Duodenal mucosa (tissue), 2 donors: Measurements from ENCODE around the gene RHD.
"Not testable (repeated sequence)": the region's sequence is repeated elsewhere in the genome, so short reads cannot be mapped to it uniquely, and the experiment has no call there.

Experiments used
- H3K27ac ChIP-seq: one replicate; pipeline ENCODE4 v1.7.0; 2013; ENCODE audit warnings: low read depth, low read length
- H3K27me3 ChIP-seq, 2 donors: one replicate each; pipeline ENCODE4 v1.7.0; 2013; ENCODE audit warnings: low read length in 2 of 2, control low read depth in 1 of 2; ENCODE audit not compliant: insufficient read depth in 2 of 2, control insufficient read depth in 1 of 2
- H3K36me3 ChIP-seq, 2 donors: one replicate each; pipeline ENCODE4 v1.7.0; 2013; ENCODE audit warnings: low read length in 2 of 2, control low read depth in 1 of 2; ENCODE audit not compliant: insufficient read depth in 2 of 2, control insufficient read depth in 1 of 2
- H3K4me1 ChIP-seq, 2 donors: one replicate each; pipeline ENCODE4 v1.7.0; 2013; ENCODE audit warnings: low read length in 2 of 2, control low read depth in 1 of 2; ENCODE audit not compliant: insufficient read depth in 2 of 2, control insufficient read depth in 1 of 2
- H3K4me3 ChIP-seq, 2 donors: one replicate each; pipeline ENCODE4 v1.7.0; 2013; ENCODE audit warnings: low read length in 2 of 2, low read depth in 1 of 2
- H3K9ac ChIP-seq, 2 donors: one replicate each; pipeline ENCODE4 v1.7.0; 2013; ENCODE audit warnings: low read length in 2 of 2, low read depth in 1 of 2
- H3K9me3 ChIP-seq, 2 donors: one replicate each; pipeline ENCODE4 v1.7.0; 2013; ENCODE audit warnings: low read length in 2 of 2, control low read depth in 1 of 2; ENCODE audit not compliant: control insufficient read depth in 1 of 2

RHD gene

DNA sequence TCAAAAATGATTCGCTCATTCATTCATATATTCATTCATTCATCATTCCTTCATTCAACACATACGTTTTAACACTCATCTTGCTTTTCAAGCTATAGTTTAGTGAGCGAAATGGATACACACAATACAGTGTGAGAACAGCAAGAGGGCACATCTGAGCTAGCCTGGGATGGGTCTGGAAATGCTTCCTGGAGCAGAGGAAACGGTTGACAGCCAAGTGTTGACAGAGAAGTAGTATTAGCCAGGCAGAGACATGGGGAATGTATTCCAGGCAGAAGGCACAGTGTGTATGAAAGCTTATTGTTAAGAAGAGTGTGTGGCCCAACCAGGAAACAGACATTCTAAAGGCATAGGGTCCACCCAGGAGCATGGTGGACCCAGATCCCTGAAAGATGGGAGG lies 32.6 kb downstream of the RHD start:
- not testable (repeated sequence) for H3K27me3 ChIP-seq, H3K4me1 ChIP-seq, H3K27ac ChIP-seq, H3K9ac ChIP-seq, H3K36me3 ChIP-seq, H3K9me3 ChIP-seq, H3K4me3 ChIP-seq

DNA sequence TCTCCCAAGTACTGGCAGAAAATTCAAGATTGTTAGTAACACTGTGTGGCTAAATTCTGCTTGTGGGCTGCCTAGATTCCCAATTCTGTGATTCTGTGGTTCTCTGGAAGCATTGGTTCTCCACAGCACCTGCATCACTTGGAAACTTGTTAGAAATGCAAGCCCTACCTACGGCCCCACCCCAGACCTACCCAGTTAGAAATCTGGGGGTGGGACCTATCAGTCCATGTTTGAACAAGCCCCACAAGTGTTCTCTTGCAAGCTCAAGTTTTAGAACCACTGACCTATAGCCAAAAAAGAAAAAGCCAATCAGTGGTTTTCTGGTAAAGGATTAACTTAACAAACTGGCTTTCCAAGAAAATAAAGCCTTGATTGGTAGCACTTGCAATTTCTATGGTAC lies 35.9 kb downstream of the RHD start:
- H3K27me3 ChIP-seq, H3K4me3 ChIP-seq, H3K9ac ChIP-seq, H3K4me1 ChIP-seq, H3K36me3 ChIP-seq, H3K9me3 ChIP-seq, H3K27ac ChIP-seq: not testable (repeated sequence)

DNA sequence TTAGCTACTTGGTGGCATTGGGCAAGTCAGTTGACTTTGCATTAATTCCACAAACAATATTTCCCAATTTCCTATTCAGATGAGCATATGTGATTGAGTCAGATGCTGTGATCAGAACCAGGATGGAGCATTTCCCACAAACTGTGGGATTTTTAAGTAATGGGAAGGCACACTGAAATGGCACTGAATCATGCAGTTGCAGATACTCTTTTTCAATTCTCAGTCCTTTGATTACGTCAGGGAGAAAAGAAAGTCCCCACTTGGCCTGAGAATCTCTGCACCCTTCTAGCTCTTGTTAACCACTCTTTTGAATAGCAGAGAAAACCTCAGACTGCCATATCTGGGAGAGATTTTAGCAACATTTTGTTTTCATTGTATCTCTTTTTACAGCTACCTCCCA lies 36.8 kb downstream of the RHD start:
- H3K27ac ChIP-seq, H3K4me1 ChIP-seq, H3K9me3 ChIP-seq, H3K4me3 ChIP-seq, H3K9ac ChIP-seq, H3K36me3 ChIP-seq, H3K27me3 ChIP-seq: not testable (repeated sequence)

DNA sequence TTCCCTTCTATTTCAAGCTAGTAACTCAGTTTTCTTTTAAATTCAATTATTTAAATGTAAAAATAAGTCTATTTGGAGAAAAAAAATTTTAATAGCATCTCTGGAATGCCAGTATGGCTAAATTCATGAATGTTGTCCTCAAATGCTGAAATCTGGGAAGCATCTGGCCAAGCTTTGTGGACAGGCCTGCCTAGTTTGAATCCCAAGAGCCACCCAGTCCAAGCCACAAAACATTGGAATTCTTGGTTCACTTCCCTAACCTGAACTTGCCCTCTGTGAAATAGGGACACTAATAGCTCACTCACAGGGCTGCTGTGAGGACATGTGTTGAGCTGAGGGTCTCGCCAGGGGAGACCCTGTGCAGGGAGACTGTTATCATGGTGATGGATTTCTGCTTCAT lies 37.2 kb downstream of the RHD start:
- H3K4me1 ChIP-seq, H3K27ac ChIP-seq, H3K27me3 ChIP-seq, H3K9ac ChIP-seq, H3K4me3 ChIP-seq, H3K36me3 ChIP-seq, H3K9me3 ChIP-seq: not testable (repeated sequence)

DNA sequence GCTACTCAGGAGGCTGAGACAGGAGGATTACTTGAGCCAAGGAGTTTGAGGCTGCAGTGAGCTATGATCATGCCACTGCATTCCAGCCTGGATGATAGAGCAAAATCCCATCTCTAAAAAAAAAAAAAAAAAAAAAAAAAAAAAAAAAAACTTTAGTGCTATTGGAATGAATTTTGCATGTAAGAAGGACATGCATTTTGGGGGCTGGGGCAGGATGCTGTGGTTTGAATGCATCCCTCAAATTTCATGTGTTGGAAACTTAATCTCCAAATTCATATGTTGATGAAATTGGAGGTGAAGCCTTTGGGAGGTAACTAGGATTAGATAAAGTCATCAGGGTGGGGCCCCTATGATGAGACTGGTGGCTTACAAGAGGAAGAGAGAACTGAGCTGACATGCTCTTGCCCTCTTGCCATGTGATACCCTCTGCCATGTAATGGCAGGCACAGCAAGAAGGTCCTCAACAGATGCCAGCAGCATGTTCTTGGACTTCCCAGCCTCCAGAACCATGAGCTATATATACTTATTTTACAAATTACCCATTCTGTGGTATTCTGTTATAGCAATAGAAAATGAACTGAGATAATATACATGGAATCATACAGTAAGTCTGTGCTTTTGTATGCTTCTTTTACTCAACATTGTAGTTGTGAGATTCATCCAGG lies 40.6 kb downstream of the RHD start:
- not testable (repeated sequence) for H3K27ac ChIP-seq, H3K4me3 ChIP-seq

DNA sequence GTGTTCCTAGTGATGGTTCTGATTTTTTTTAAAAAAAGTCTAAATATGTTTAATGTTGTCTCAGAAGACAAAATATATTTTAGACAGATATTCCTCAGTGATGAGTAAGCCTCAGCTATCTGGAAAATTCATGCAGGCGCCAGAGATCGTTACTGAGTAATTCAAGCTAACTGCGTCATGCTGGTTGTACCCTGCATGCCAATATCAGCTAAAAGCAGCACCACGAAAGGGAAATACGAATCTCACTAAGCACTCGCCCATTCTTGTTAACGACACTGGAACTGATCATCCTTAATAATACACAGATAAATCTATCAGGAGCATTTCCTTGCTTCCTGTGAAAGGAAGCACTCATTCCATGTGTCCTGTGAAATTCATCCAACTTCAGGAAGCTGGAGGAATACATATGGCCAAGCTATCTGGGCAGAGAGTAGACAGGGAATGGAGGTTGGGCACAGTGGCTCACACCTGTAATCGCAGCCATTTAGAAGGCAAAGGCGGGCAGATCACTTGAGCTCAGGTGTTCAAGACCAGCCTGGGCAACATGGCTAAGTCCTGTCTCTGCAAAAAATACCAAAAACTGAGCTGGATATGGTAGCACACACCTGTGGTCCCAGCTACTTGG lies 48.1 kb downstream of the RHD start:
- not testable (repeated sequence) for H3K4me3 ChIP-seq, H3K9me3 ChIP-seq, H3K36me3 ChIP-seq, H3K27ac ChIP-seq, H3K9ac ChIP-seq, H3K4me1 ChIP-seq, H3K27me3 ChIP-seq

More for the DNA sequence above, 40.6 kb downstream of the RHD start:
- H3K9me3 ChIP-seq, H3K27me3 ChIP-seq, H3K4me1 ChIP-seq, H3K9ac ChIP-seq, H3K36me3 ChIP-seq: not testable (repeated sequence)

DNA sequence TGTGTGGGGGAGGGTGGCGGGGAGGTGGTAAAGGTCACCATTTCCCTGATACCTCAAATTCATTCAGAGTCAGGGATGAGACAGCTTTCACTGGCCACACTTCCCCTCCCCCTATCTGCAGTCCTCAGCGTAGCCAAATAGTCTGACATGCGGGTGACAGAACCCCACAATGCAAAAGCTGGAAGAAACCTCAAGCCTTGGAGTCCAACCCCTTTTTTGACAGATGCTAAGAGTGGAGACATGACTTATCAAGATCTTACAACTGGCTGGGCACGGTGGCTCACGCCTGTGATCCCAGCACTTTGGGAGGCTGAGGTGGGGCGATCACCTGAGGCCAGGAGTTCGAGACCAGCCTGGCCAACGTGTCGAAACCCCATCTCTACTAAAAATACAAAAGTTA lies 49.8 kb downstream of the RHD start:
- not testable (repeated sequence) for H3K36me3 ChIP-seq, H3K4me1 ChIP-seq, H3K4me3 ChIP-seq, H3K9ac ChIP-seq, H3K27me3 ChIP-seq, H3K27ac ChIP-seq, H3K9me3 ChIP-seq

DNA sequence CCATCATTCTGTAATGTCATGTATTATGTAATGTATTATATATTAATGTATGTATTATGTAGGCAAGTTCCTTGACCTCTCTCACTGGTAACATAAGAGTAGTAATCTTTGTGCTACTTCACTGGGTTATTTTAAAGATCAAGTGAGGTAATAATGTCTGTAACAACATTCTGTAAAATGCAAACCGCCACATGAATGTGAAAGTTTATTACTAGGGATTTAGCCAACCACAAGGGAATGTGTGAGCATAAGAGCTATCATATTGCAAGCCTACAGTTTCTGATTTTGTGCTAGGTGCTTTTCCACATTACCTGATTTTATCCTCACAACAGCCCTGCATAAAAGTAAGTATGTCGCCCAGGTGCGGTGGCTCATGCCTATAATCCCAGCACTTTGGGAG lies 52.1 kb downstream of the RHD start:
- not testable (repeated sequence) for H3K27ac ChIP-seq, H3K4me3 ChIP-seq, H3K36me3 ChIP-seq, H3K27me3 ChIP-seq, H3K9ac ChIP-seq, H3K9me3 ChIP-seq, H3K4me1 ChIP-seq

DNA sequence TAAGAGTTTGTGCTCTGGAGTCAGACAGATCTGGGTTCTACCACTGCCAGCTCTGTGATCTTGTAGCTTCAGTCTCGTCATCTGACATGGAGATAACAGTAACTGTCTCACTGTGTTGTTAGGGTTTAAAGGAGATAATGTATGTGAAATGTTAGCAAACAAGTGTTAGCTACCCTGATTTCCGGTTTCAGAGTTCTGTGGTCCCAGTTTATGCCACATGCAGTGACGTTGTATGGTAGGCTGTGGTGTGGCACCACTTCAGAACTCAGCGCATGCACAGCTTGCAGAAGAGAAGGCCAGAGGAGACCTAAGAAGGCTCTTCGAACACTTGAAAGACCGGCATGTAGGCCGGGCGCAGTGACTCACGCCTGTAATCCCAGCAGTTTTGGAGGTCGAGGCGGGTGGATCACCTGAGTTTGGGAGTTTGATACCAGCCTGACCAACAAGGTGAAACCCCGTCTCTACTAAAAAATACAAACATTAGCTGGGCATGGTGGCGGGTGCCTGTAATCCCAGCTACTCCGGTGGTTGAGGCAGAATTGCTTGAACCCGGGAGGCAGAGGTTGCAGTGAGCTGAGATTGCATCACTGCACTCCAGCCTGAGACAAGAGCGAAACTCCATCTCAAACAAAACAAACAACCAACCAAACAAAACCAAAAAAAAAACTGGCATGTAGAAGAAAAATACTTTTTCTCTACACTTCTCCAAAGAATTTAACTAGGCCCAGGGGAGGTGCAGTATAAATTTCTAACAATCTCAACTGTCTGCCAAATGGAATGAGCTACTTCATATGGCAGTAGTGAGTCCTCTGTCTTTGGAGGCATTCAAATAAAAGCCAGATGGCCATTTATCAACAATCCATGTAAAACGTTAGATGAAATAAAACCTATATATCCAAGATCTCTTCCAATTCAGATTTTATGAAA lies 55.8 kb downstream of the RHD start:
- H3K4me1 ChIP-seq, H3K9me3 ChIP-seq, H3K36me3 ChIP-seq, H3K27ac ChIP-seq, H3K27me3 ChIP-seq, H3K4me3 ChIP-seq, H3K9ac ChIP-seq: not testable (repeated sequence)

DNA sequence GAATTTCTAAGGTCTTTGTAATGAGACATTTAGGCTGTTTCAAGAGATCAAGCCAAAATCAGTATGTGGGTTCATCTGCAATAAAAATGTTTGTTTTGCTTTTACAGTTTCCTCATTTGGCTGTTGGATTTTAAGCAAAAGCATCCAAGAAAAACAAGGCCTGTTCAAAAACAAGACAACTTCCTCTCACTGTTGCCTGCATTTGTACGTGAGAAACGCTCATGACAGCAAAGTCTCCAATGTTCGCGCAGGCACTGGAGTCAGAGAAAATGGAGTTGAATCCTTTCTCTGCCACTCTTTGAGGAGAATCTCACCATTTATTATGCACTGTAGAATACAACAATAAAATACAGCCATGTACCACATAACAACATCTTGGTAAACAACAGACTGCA lies 56.5 kb downstream of the RHD start:
- H3K9me3 ChIP-seq, H3K9ac ChIP-seq, H3K4me3 ChIP-seq, H3K36me3 ChIP-seq, H3K4me1 ChIP-seq, H3K27me3 ChIP-seq, H3K27ac ChIP-seq: not testable (repeated sequence)
